Renal cortical epithelial cell (primary cell): Measurements from ENCODE around the gene KRTAP4-16. TPM values are rescaled to one million over a fixed set of nuclear protein-coding genes. Genes with fewer than 3 reads are reported as not detected.
"Not testable (repeated sequence)": the region's sequence is repeated elsewhere in the genome, so short reads cannot be mapped to it uniquely, and the experiment has no call there.

Experiments
- DNase-seq: peaks from one replicate; pipeline ENCODE4 v3.0.0-alpha.2; 2011; ENCODE audit warnings: low read depth
- total RNA-seq: library from RNA; depleted of rRNA; stranded (reverse); fragments of >200 nt; gene quantifications from 2 replicates; pipeline ENCODE4 v1.2.3, GENCODE V29; 2014

The KRTAP4-16 gene
- total RNA-seq = not detected in 2 replicates

DNA sequence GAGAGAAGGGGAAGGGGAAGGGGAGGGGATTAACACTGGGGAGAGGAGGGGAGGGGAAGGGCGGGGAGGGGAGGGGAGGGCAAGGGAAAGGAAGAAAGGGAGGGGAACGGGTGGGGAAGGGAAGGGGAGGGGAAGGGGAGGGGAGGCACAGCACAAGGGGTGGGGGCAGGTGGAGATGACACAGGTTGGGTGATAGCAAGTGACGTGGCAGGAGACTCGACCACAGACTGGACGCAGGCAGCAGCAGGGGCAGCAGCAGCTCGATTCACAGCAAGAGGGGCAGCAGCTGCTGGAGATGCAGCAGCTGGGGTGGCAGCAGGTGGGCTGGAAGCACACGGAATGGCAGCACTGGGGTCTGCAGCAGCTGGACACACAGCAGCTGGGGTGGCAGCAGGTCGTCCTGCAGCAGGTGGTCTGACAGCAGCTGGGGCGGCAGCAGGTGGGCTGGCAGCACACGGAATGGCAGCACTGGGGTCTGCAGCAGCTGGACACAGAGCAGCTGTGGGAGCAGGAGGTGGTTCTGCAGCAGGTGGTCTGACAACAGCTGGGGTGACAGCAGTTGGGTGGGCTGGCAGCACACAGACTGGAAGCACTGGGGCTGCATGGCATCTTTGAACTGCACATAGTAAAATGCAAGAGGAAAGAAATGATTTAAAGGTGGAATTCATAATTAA lies at the start of gene KRTAP4-16:
KRTAP4-16 (minus strand) TSS at position 624 of the 674 bp plus-strand sequence; CDS start at position 624, 0 bp downstream.
- DNase-seq = no peak

DNA sequence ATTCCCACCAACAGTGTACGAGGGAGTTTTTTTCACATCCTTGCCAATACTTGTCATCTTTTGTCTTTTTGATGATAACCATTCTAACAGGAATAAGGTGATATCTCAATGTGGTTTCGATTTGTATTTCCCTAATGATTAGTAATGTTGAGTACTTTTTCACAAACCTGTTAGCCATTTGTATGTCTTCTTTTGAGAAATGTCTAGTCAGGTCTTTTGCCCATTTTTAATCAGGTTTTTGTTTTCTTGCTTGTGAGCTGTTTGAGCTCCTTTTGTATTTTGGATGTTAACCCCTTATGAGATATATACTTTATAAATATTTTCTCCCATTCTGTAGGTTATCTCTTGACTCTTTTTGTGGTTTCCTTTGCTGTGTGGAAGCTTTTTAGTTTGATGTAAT lies 49.5 kb upstream of the KRTAP4-16 start:
- no peak for DNase-seq

DNA sequence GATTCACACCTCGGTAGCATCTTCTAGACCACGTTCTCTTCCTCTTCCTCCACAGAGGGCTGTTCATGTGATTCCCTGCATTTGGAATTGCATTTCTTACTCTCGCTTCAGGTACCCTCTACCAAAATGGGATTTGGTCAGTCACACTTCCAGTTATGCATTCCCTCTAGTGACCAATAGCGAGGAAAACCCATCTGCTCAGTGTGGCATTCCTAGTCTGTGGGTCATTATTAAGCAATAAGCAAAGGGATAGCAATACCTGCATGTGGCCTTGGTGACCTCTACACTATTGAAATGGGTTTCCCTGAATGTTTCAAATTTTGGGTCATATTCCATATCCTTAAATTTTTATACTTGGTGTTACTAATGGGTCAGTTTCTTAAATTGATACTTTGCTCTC lies 48.0 kb upstream of the KRTAP4-16 start:
- no peak for DNase-seq

DNA sequence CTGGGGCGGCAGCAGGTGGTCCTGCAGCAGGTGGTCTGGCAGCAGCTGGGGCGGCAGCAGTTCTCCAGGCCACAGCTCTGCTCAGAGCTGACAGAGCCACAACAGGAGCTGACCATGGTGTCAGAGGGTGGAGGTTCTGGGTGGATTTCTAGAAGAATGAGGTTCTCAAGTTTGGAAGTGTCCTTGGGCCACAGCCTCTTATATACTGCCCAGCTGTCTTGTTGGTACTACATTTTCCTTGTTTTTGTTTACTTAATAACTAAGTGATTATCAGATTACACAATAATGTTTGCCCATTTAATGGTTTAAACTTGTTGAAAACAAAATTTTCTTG lies 47.6 kb upstream of the KRTAP4-16 start, which contains the start of gene KRTAP4-5:
KRTAP4-5 (minus strand) TSS at position 174 of the 334 bp plus-strand sequence; CDS start at position 116, 58 bp downstream.
- no peak for DNase-seq

DNA sequence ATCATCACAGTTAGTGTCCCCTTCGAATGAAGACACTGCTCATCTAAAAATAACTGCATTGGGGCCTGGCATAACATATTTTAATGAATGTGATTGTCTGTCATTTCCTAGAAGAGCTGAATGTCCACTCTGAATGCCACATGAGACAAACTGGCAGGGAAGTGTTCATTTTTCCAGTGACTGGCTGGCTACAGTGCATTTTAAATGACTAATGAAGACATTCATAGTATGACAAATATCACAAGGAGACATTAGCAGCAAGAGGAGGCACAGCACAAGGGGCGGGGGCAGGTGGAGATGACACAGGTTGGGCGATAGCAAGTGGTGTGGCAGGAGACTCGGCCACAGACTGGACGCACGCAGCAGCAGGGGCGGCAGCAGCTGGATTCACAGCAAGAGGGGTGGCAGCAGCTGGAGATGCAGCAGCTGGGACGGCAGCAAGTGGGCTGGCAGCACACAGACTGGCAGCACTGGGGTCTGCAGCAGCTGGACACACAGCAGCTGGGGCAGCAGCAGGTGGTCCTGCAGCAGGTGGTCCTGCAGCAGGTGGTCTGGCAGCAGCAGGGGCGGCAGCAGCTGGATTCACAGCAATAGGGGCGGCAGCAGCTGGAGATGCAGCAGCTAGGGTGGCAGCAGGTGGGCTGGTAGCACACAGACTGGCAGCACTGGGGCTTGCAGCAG lies 47.1 kb upstream of the KRTAP4-16 start:
- DNase-seq = not testable (repeated sequence)

DNA sequence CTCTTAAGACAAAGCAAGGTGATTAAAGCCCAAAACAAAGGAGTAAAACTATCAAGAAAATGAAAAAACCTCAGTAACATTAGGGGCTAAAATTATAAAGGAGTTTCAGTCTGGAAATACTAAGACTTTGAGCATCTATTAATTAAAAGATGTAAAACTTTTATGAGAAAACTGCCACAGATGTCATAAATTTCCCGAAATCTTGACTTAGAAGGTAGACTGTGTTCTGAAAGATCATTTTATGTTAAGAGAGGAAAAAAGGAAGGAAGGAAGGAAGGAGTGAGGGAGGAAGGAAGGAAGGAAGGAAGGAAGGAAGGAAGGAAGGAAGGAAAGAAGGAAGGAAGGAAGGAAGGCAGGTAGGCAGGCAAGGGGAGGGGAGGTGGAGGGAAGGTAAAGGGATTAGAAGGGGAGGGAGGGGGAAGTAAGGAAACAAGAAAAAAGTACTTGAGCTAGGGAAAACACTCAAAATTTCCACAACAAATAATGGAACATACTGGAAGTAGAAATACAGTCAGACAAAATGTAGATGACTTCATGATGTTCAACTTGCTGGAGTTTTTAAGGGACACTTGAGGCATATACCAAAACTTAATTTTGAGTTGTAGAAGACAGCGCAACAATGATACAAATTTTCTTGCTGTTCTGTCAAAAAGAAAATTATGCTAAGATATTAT lies 45.7 kb upstream of the KRTAP4-16 start:
- DNase-seq = no peak

DNA sequence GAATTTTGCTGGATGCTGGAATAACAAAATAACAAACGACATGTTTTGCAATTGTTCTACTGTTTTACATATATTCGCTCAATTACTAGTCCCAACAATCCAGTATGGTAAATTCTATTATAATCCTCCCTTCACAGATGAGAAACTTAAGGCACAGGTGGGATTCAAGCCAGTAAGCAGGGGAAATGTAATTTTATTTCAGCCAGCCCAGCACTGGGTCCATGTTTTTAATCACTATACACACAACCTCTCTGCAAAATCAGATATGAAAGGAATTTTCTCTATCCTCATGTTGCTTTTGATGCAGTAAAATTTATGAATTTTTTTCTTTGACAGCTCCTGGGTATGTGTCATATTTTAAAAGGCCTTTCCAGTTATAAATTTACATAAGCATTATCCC lies 43.3 kb upstream of the KRTAP4-16 start:
- DNase-seq = no peak

DNA sequence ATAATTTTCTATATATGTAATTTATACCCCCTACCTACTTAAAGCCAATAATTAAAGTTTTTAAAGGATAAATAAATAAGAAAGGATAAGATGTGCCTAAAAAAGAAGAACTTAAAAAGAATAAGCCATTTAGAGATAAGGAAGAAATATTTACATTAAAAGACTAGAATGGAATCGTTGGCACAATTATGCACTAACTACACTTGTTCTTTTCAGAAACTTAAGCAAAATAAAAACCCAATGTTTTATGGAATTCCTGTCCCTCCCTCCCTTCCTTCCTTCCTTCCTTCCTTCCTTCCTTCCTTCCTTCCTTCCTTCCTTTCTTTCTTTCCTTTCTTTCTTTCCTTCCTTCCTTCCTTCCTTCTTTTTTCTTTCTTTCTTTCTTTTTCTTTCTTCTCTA lies 42.8 kb upstream of the KRTAP4-16 start:
- no peak for DNase-seq

DNA sequence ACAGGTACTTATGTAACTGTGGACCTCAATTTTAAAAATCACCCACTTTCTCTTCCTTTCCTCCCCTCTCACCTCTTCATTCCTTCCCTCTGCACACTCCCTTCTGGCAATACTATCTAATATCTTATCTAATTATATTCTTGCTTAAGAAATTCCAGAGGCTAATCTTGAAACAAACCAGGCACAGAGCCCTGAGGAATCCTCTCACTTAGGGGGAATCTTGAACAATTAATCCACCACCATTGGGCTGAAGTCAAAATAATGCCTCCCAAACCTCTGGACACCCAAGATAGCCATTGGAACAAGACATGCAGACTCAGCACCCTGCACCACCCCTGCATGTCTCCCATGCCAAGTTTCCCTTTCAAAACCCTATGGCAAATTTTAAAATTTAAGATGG lies 39.4 kb upstream of the KRTAP4-16 start:
- no peak for DNase-seq

DNA sequence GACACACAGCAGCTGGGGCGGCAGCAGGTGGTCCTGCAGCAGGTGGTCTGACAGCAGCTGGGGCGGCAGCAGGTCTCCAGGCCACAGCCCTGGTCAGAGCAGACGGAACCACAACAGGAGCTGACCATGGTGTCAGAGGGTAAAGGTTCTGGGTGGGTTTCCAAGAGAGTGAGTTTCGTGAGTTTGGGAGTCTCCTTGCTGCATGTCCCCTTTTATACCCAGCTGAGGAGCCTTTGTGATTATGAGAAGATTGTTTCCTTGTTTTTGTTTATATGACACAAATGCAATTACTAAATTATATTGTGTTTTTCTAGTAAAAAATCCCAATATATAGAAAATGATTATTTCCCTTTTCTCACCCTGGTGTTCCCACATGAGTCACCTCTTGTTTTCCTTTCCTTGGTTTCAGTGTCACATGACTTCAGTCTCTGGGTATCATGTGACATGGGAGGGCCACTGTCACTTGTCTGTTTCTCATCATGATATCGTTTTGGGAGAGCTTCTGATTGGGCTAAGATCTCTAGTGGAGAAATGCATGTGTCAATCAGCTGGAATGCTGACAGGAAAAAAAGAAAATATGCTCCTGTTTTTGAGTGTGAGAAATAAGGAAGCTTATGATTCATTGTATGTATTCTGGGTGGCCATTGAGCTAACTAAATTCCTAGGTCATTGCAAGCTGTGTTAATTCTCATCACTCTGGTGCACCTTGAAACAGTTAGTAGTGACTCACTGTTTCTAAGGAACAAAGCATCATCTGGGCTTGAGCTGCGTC lies 38.5 kb upstream of the KRTAP4-16 start, which contains the start of gene KRTAP4-6:
KRTAP4-6 (minus strand) TSS at position 185 of the 772 bp plus-strand sequence; CDS start at position 128, 57 bp downstream.
- peak; percentile 92 for DNase-seq

DNA sequence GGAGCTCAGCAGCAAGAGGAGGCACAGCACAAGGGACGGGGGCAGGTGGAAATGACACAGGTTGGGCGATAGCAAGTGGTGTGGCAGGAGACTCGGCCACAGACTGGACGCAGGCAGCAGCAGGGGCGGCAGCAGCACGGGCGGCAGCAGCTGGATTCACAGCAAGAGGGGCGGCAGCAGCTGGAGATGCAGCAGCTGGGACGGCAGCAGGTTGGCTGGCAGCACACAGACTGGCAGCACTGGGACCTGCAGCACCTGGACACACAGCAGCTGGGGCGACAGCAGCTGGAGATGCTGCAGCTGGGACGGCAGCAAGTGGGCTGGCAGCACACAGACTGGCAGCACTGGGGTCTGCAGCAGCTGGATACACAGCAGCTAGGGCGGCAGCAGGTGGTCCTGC lies 37.9 kb upstream of the KRTAP4-16 start:
- not testable (repeated sequence) for DNase-seq

DNA sequence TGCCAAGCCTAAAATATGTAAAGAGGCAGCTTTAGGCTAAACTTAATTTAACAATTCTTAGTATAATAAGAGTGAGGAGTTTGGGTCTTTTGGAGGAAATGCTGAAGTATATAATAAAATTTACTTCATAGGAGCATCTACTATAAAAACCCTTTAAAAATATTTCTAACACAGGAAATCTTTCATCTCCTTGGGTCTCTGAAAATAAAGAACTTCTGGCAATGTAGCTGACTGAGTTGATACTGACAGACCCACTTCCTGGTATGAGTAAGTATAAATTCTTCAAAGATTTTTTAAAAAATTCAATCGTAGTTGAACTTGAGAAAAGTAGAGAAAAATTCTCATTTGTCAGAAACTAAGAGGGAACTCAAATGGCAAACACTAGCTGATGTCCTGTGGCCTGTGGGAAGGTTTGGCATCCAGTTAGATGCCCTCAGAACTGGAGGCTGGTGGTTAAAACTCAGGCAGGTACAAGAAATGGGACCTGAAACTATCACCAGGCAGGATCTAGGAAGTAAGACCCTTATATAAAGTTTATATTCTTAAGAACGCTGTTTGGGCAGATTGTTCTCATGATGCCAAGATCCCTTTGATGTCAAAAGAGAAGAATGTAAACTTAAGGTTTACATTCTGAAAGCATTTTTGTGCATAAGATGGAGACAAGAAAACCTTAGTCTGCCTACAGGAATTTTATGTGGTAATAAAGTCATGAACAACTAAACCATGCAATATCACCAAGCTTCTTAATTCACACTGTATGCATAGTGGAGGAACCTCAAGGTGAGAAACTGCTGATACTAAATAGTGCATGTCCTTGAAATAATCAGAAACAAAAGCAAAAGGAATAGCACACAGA lies 32.1 kb upstream of the KRTAP4-16 start:
- DNase-seq = no peak

DNA sequence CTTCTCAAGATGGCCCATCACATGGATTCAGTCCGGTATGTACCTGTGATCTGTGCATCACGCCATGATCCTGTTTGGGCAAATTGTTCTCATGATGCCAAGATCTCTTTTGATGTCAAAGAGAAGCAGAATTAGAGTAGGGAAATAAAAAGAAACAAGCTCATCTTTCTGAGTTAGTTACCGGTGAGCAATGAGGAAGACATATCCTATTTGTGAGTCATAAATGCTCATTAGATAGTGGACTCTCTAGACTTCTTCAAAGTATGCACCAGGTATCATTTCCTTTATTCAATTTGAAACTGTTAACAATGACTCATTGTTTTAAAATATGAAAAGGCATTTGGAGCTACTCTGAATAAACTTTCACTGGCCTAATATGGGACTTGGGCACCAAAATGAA lies 30.0 kb upstream of the KRTAP4-16 start:
- peak; percentile 57 for DNase-seq

DNA sequence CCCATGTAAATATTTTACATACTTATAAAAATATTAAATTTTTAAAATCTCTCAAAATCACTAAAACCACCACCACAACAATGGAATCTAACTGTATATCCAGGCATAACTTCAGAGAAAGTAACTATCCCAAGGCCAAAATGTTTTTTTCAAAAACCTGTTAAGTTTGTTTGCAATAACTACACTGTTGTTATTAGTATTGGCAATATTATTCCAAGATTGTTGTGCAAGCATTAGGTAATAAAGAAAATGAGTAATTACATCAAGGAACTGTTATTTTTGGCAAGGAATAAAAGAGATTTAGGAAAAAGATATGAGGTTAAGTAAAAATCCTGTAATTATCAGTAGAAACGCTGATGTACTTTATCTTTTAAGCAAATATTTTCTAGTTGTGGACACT lies 25.4 kb upstream of the KRTAP4-16 start:
- DNase-seq = no peak

DNA sequence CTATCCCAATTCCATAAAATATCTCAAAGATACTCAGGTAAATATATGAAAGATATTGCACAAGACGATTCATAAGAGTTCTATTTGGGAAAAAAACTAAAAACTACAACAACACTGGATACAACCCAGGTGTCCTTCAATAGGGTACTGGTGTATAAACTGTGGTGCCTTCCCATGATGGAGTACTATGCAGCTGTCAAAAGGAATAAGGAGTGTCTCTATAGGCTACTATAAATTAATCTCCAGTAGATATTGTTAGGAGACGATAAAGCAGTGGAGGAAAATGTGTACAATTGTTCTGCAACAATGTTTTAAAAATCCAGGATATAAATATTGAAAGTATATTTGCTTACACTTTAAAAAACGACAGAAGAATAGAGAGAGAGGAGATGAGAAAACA lies 24.4 kb upstream of the KRTAP4-16 start:
- no peak for DNase-seq

DNA sequence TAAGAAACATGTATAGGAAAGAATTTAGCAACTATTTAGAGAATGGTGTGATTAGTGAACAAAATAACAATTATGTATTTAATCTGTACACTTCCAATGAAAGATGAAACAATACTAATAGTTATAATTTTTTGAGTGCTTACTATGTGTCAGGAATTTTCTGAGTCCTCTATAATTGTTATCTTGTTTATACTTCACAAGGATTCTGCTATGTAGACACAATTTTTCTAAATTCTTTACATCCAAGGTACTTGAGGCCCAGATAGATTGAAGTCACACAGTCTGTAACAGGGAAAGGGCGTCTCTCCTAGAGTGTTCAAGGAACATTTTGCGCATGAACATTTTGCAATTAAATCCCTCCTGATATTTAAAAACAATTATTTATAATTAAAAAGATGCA lies 23.1 kb upstream of the KRTAP4-16 start:
- DNase-seq = no peak

DNA sequence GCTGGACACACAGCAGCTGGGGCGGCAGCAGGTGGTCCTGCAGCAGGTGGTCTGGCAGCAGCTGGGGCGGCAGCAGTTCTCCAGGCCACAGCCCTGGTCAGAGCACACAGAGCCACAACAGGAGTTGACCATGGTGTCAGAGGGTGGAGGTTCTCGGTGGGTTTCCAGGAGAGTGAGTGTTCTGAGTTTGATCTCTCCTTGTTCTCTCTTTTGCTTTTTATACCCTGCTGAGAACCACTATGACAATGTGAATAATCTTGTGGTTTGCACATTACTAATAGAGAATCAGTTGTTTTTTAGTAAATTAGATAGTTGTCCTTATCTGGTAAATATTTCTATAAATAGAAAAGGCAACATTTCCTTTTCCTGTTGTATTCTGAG lies 22.0 kb upstream of the KRTAP4-16 start, which contains the start of gene KRTAP4-12:
KRTAP4-12 (minus strand) TSS at position 192 of the 381 bp plus-strand sequence; CDS start at position 132, 60 bp downstream.
- DNase-seq = not testable (repeated sequence)

DNA sequence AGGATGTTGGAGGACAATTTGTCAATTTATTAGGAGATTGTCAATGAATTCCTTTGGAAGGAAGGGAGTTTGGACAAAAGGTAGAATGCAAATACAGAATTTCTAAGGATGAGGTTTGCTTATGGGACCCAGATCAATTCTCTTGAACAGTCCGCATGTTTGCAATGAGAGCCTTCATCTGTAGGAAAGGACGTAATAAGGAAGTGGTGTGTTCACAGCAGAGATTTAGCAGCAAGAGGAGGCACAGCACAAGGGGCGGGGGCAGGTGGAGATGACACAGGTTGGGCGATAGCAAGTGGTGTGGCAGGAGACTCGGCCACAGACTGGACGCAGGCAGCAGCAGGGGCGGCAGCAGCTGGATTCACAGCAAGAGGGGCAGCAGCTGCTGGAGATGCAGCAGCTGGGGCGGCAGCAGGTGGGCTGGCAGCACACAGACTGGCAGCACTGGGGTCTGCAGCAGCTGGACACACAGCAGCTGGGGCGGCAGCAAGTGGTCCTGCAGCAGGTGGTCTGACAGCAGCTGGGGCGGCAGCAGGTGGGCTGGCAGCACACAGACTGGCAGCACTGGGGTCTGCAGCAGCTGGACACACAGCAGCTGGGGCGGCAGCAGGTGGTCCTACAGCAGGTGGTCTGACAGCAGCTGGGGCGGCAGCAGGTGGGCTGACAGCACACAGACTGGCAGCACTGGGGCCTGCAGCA lies 21.4 kb upstream of the KRTAP4-16 start:
- not testable (repeated sequence) for DNase-seq

DNA sequence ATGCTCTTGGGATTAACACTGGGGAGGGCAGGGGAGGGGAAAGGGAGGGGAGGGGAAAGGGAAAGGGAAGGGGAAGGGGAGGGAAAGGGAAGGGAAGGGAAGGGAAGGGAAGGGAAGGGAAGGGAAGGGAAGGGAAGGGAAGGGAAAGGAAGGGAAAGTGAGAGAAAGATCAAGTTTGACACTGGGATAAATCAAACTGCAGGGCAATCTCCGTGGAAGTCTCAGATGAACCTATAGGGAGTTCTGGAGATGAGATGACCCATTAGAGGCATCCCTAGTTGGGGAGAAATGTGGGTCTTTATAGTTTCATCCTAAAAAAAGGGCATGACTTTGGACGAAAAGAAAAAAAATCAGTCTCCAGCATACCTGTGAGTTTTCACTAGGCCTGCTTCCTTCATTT lies 19.7 kb upstream of the KRTAP4-16 start:
- DNase-seq = no peak
